GM12874 (cell line): ENCODE data around the gene PRDX3.

Experiments used
- TF ChIP-seq, protein P1 (sequence below): IDR thresholded peaks from 2 replicates; pipeline ENCODE4 v1.5.1; 2011; ENCODE audit warnings: low read depth, mild to moderate bottlenecking, control low read depth, low read length, moderate library complexity; ENCODE audit not compliant: insufficient read depth

Gene PRDX3

GRCh38 chr10:119205894-119206602, 27.4 kb upstream of the PRDX3 start:
- TF ChIP-seq, protein P1, sequence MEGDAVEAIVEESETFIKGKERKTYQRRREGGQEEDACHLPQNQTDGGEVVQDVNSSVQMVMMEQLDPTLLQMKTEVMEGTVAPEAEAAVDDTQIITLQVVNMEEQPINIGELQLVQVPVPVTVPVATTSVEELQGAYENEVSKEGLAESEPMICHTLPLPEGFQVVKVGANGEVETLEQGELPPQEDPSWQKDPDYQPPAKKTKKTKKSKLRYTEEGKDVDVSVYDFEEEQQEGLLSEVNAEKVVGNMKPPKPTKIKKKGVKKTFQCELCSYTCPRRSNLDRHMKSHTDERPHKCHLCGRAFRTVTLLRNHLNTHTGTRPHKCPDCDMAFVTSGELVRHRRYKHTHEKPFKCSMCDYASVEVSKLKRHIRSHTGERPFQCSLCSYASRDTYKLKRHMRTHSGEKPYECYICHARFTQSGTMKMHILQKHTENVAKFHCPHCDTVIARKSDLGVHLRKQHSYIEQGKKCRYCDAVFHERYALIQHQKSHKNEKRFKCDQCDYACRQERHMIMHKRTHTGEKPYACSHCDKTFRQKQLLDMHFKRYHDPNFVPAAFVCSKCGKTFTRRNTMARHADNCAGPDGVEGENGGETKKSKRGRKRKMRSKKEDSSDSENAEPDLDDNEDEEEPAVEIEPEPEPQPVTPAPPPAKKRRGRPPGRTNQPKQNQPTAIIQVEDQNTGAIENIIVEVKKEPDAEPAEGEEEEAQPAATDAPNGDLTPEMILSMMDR = no peak

GRCh38 chr10:119203006-119203405, 24.4 kb upstream of the PRDX3 start:
- TF ChIP-seq, protein P1 = no peak

- TF ChIP-seq, protein P1 = no peak
These were observed 22.6 kb upstream of the PRDX3 start for GRCh38 chr10:119201233-119201632.

DNA sequence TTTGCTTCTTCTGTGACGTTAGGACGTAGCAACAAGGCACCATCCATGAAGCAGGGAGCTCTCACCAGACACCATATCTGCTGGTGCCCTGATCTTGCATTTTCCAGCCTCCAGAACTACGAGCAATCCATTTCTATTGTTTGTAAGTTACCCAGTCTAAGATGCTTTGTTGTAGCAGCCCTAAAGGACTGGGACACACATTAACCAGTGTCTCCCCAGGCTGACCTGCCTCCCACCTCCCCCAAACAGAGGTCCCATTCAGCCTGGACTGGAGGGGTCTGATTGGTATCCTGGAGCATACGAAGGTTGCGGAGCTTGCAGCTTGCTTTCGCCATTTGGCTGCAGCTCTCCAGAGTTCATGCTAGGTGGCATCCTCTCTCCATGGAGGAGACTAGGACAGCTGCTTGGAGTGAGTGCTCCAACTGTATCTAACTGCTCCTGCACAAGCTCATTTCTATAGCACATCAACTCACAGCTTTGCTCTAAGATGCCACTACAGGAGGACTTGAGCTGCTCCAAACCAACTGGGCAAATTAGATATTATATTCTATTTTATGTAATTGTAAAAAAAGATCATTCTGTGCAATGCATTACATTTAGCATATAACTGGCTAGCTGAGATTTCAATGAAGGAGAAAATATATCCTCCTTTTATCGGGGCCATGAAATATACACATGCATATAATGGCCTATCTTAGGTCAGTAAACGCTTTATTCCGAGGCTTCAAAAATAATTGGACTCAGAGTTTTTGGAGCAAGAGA, 20.8 kb upstream of the PRDX3 start:
- TF ChIP-seq, protein P1 = peak; percentile 80

- TF ChIP-seq, protein P1 = peak; percentile 53
These were observed 19.8 kb upstream of the PRDX3 start for GRCh38 chr10:119198438-119198837.

DNA sequence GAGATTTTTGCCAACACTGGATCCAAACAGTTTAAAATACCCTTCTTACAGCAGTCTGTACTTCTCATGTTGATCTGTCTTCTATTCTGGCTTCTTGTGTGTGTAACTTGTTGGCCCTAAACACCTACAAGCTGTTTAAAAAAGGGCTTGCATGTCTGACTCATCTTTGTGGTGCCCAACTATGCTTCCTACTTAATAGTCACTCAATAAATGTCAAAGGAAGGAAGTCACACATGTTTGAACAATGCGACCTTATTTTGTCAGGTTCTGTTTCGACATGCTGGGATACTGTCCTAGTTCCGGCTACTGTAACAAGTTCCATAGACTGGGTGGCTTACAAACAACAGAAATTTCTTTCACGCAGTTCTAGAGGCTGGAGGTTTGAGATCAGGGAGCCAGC, 19.3 kb upstream of the PRDX3 start:
- TF ChIP-seq, protein P1 = no peak

DNA sequence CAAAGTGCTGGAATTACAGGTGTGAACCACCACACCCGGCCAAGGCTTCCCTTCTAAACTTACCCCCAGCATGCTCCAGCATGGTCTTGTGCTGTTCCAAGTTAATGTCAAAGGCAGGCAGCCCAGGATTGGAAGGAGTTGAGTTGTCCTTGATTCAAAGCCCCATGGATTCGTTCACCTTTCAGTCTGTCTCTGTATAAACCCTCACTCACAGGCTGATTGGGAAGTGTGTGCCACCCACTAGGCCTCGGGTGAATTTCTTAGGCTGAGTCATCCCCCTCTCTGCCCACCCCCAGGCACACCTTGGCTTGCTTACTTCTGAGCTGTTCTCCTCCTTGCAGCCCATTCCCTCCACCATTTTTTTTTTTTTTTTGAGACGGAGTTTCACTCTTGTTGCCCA, 13.3 kb upstream of the PRDX3 start:
- TF ChIP-seq, protein P1 = no peak
